Measurements from ENCODE around the gene PRR19.

PRR19 gene

DNA sequence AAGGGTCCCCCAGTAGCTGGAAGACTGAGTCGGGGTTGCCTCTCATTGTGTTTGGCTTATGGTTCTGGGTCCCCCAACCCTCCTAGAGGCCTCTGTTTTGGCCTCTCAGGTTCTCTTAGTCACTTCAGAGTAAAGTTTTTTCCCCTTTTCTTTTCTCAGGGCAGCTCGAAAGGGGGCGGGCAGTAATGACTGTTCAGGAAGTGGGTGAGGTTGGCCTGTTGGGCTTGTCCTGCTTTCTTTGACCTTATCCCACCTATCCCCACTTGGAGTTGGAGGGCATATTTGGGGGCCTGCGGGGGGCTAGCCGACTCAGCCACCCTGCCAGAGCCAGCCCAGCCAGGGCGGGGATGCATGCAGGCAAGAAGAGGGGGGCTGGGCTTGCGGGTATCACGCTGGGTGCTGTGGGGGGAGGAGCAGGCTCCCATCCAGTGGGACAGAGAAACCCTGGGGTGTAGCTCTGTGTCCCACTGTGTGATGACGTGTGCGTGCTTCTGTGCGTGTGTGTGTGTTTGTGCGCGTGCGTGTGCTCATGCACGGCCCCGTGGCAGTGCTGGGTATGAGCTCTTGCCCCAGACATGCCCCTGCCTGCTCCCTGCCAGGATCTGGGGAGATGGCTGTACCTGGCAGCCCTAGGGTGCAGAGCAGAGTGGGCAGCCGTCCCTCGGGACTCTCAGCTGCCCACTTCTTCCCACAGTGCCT lies 31.4 kb upstream of the PRR19 start:
- peak in 2 of 3 donors; percentile 62 to 66 for DNase-seq (ENCODE audit: low read depth in 3 of 3)

DNA sequence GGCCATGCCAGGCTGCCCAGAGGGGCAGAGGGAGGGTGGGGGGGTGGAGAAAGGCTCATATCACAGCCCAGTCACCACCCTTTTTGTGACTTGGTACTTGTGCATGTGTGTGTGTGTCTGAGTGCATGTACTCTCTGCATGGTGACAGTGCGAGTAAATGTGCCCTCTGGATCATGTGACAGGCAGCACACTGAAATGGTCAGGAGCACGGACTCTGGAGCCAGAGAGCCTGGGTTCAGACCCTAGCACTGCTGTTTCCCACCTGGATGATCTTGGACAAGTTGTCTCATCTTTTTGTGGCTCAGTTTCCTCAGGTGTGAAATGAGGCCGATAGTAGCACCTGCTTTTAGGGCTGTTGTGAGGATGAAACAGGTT lies 30.9 kb upstream of the PRR19 start:
- DNase-seq (ENCODE audit: low read depth in 3 of 3): no peak

DNA sequence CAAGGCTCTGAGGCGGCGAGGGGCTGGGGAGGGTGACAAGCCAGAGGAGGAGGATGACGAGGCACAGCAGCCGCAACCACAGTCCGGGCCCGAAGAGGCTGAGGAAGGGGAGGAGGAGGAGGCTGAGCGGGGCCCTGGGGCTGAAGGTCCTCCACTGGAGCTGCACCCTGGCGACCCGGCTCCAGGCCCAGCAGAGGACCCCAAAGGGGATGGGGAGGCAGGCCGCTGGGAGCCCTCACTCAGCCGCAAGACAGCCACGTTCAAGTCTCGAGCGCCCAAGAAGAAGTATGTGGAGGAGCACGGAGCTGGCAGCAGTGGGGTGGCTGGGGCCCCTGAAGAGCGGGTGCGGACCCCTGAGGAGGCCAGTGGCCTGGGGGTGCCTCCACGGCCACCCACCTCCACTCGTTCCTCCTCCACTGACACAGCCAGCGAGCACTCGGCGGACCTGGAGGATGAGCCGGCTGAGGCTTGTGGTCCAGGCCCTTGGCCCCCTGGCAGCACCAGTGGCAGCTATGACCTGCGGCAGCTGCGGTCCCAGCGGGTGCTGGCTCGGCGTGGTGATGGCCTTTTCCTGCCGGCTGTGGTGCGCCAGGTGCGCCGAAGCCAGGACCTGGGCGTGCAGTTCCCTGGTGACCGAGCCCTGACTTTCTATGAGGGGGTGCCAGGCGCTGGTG lies 29.9 kb upstream of the PRR19 start:
- no peak for DNase-seq (ENCODE audit: low read depth in 3 of 3)

DNA sequence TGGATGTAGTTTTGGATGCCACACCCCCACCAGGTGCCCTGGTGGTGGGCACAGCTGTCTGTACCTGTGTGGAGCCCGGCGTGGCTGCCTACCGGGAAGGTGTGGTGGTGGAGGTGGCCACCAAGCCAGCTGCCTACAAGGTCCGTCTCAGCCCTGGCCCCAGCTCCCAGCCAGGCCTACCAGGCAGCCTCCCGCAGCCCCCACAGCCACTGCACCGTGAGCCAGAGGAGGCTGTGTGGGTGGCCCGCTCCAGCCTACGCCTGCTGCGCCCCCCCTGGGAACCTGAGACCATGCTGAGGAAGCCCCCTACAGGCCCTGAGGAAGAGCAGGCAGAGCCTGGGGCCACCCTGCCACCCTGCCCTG lies 29.4 kb upstream of the PRR19 start:
- DNase-seq (ENCODE audit: low read depth in 3 of 3): no peak

DNA sequence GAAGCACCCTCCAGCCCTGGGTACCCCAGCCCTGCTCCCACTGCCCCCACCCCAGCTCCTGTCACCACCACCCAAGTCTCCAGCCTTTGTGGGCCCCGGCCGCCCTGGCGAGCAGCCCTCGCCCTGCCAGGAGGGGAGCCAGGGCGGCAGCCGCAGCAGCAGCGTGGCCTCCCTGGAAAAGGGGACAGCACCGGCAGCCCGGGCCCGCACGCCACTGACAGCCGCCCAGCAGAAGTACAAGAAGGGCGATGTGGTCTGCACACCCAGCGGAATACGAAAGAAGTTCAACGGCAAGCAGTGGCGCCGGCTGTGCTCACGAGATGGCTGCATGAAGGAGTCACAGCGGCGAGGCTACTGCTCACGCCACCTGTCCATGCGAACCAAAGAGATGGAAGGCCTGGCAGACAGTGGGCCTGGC lies 28.9 kb upstream of the PRR19 start:
- no peak for DNase-seq (ENCODE audit: low read depth in 3 of 3)

DNA sequence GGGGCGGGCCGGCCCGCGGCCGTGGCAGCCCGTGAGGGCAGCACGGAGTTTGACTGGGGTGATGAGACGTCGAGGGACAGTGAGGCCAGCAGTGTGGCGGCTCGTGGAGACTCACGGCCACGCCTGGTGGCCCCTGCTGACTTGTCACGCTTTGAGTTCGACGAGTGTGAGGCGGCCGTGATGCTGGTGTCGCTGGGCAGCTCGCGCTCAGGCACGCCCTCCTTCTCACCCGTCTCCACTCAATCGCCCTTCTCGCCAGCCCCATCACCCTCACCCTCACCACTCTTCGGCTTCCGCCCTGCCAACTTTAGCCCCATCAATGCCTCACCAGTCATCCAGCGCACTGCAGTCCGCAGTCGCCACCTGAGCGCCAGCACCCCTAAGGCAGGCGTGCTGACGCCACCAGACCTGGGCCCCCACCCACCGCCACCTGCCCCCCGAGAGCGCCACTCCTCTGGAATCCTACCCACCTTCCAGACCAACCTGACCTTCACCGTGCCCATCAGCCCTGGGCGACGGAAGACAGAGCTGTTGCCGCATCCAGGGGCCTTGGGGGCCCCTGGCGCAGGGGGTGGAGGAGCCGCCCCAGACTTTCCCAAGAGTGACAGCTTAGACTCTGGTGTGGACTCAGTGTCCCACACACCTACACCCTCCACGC lies 28.4 kb upstream of the PRR19 start:
- no peak for DNase-seq (ENCODE audit: low read depth in 3 of 3)

DNA sequence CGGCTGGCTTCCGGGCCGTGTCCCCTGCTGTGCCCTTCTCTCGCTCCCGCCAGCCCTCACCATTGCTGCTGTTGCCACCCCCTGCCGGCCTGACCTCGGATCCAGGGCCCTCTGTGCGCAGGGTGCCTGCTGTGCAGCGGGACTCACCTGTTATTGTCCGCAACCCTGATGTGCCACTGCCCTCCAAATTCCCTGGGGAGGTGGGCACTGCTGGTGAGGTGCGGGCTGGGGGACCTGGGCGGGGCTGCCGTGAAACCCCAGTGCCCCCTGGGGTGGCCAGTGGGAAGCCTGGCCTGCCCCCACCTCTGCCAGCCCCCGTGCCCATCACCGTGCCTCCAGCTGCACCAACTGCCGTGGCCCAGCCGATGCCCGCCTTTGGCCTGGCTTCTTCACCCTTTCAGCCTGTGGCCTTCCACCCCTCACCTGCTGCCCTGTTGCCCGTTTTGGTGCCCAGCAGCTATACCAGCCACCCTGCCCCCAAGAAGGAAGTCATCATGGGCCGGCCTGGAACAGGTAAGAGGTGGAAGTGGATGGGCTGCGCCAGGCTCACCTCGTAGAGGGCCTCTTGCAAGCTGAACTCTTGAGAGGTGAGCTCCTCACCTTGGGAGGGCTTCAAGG lies 27.8 kb upstream of the PRR19 start:
- DNase-seq (ENCODE audit: low read depth in 3 of 3): no peak

DNA sequence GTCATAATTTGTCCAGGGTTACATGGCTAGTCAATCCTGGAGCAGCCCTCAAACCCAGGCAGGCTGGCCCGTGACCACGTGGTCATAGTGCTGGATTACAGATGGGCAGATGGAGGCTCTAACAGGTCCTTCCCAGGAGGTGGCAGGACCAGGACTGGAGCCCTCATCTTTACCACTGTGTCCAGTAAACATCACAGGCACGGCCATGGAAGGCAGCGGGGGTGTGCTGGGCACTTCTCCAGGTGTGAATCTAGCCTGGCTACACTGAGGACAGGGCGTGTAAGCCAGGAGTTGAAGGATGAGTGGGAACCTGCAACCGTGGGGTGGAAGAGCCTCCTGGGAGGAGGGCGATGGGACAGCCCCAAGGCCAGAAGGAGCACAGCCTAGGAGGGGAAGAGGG lies 26.8 kb upstream of the PRR19 start:
- DNase-seq (ENCODE audit: low read depth in 3 of 3): no peak

DNA sequence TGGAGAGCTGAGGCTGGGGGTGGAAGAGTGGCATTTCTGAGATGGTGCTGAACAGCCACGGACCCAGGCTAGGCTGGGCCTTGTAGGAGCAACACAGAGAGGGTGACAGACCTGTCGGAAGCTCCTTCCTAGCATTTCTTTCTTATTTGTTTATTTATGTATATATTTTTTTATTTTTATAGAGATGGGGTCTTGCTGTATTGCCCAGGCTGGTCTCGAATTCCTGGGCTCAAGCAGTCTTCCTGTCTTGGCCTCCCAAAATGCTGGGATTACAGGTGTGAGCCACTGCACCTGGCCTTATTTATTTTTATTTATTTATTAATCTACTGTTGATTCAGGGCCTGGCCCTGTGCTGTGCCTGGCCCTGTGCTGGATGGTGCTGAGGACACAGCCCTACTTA lies 26.4 kb upstream of the PRR19 start:
- no peak for DNase-seq (ENCODE audit: low read depth in 3 of 3)

DNA sequence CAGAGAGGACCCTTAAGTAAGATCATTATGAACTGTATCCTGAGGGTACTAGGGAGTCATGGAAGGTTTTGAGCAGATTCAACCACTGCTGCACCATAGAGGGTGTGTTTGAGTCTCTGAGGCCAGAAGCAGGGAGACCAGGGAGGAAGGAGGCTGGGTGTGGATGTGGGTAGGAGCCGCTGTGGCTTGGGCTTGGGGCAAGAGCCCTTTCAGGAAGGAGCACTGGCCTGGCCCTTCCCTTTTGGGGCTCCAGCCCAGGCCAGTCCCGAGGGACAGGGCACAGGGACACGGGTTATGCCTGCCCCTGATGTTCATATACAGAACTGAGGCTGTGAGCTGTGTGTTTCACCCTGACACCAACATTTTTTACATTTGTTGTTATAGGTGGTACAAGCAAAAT lies 25.6 kb upstream of the PRR19 start:
- DNase-seq (ENCODE audit: low read depth in 3 of 3): no peak

DNA sequence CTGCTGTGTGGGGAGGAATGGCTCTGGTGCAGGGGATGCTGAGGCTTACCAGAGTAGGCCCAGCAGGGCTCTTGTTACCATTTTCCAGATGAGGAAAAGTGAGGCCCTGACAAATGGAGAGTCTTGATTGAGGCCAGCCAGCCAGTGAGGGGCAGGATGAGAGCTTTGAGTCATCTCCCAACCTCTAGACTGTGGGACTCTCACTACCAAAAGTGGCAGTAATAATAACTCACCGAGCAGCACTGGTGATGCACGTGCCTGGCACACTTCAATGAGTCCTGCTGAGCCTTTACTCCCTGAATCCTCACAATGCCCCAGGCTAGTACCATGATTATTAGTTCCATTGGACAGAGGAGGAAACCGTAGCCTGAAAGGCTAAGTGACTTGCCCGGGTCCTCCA lies 25.1 kb upstream of the PRR19 start:
- DNase-seq (ENCODE audit: low read depth in 3 of 3): no peak

DNA sequence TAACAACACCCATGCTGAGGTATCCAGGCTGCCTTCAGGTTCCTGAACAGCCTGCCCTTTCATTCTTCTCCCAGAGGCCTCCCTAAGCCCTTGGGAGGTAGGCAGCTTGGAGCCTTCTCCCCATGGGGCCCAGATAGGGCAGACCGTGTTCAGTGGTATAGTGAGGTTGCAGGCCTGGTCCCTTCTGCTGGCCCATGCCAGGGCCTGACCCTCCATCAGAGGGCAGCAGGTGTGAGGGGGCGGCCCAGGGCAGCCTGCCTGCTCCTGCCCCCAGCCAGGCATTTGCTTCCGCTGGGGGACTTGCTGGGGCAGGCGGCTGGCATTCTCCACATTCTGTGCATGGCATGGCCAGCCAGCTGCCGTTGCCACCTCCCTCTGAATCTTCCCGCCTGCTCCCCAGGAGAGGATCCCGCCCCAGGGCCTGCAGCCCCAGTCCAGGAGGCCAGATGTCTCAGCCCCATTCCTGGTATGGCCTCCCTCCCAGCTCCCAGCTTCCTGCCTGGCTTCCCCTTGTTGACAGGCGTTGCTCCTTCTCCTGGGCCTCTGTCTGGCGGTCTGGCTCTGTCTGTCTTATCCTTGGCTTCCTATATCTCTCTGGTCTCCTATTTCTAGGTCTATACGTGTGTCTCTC lies 24.0 kb upstream of the PRR19 start:
- no peak for DNase-seq (ENCODE audit: low read depth in 3 of 3)

DNA sequence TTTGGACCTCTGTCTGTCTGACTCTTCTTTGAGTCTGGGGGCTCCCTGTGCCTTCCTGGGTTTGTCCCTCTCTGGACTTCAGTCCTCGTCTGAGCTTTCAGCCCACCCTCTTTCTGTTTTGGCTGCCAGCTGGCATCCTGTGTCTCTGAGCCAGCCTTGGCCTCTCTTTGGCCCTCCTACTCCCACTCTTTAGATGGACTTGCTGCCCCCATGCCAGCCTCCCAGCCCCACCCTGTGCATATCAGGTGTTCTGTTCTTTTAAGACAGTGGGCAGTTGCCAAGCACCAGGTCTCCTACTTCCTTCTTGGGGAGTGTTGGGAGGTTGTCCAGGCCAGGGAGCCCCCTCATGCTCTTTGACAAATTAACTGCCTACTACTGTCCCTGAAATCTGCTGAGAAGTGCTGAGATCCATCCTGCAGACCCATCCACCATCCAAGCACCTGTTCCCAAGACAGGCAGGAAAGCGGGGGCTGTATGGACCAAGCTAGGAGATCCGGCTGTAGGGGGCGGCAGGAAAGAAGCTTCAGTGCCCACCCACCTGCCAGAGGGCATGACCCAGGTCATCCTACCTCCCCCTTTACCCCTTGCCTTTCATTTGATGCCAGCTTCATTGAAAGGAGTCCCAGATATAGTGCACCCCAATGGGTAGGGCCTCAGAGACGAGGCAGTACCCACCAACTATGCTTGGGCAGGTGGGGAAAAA lies 23.3 kb upstream of the PRR19 start:
- DNase-seq (ENCODE audit: low read depth in 3 of 3): no peak

DNA sequence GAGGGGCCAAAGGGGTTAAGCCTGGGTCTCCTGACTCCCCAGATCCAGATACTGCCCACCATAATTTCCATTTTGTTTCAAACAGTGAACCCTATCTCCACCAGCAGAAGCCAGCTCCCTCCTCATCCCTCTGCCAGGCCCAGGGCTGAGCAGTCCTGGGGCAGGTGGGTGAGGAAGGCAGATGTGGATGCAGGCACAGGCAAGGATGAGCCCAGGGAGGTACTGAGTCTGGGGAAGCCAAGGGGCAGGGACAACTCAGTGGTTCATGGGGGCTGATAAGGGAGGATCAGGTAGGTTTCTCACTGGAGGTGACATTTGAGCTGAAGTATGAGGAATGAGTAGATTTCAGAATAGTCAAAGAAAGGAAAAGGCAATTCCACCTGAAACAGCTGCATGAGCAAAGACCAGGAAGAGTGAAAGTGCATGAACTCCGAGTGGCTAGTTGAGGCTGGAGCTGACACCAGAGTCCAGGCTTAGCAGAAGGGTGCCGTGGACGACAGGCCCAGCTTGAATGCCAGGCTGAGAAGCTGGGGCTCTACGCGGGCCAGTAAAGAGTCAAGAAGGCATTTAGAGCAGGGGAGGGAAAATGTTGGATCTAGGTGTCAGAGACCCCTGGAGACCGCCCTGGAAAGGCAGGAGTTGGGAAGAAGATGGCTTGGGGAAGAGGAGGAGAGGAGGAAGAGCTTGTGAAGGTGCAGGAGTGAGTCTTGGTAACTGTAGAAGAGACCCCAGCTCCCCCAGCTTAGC lies 22.6 kb upstream of the PRR19 start:
- no peak for DNase-seq (ENCODE audit: low read depth in 3 of 3)

DNA sequence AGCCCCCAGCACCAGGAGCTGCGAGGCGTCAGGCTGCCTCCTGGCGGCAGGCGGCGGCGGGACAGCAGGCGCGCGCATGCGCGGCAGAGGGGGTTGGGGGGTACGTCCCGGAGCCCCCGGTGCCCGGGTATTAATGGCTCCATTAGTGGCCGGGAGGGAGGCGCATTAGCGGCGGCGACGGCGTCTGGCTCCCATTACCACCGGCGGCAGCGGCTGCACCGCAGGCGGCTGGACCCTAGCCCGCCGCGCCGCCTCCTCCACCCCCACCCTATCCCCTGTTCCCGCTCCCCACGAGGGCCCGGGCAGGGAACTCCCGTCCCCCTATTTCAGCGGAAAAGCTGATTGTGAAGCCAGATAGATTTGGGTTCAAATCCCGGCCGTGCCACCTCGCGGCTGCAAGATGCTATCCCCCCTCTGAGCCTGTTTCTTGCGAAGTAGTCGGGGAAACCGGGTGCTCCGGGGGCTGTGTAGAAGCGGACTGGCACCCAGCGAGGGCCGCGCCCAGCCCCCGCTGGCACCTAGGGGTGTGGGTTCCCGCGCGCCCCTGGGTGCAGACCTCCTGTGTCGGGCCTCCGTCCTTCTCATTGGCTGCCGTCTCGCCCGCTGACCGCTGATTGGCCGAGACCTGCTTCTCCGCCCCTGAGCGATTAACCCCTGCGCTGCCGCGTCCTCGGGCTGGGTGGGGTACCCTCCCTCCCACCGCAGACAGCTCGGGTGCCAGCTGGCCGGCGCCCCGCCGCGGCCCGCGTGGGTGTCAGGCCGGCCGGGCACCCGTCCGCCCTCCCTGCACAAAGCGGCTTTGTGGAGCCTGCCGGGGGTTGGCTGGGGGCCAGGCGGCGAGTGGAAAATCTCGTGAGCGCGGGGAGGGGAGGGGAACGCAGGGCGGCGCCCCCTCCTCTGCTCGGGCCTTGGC lies 21.8 kb upstream of the PRR19 start:
- peak; percentile 78 to 87 (median 82) for DNase-seq (ENCODE audit: low read depth in 3 of 3)

DNA sequence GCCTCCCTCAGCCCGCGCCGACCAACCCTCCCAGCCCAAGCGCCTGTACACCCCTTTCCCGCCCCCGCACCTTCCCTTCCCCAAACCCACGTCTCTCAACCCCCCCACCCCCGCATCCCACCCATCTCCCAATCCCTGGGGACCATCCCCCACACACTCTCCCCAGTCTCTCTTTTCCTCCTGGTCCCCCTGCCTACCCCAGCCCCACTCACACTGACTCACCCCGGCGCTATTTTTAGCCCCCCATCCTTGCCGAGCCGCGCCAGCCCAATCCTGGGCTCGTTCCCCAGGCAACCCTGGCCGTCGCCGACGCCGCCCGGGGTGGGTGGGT lies 21.2 kb upstream of the PRR19 start:
- DNase-seq (ENCODE audit: low read depth in 3 of 3): no peak

DNA sequence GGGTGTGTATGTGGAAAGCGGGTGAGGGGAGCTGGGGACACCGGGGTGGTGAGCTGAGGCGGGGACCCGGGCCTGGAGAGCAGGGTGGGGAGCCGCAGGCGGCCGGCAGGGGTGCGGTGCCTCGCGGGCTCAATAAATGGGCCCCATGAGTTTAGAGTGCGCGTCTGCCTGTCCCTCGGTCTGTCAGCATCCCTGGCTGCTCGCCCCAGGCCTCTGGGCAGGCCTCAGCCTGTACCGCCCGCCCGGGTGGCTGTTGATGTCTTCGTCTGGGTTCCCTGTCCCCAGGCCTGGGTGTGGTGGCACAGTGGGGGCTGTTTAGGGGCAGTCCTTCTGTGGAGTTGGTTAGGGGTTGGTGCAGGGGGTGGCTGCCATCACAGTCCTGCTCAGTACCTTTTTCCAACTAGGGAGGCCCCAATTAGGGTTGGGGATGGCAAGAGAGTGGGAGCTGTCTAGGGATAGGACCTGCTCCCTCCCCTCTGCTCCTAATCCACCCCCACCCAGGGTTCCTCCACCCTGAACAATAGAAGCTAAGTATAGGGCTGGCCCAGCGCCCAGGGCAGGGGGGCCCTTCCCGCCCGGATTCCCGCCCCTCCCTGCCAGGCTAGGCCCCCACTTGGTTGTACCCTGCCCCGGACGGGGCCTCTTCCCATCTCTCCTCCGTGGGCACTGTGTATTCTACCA lies 20.6 kb upstream of the PRR19 start:
- no peak for DNase-seq (ENCODE audit: low read depth in 3 of 3)

DNA sequence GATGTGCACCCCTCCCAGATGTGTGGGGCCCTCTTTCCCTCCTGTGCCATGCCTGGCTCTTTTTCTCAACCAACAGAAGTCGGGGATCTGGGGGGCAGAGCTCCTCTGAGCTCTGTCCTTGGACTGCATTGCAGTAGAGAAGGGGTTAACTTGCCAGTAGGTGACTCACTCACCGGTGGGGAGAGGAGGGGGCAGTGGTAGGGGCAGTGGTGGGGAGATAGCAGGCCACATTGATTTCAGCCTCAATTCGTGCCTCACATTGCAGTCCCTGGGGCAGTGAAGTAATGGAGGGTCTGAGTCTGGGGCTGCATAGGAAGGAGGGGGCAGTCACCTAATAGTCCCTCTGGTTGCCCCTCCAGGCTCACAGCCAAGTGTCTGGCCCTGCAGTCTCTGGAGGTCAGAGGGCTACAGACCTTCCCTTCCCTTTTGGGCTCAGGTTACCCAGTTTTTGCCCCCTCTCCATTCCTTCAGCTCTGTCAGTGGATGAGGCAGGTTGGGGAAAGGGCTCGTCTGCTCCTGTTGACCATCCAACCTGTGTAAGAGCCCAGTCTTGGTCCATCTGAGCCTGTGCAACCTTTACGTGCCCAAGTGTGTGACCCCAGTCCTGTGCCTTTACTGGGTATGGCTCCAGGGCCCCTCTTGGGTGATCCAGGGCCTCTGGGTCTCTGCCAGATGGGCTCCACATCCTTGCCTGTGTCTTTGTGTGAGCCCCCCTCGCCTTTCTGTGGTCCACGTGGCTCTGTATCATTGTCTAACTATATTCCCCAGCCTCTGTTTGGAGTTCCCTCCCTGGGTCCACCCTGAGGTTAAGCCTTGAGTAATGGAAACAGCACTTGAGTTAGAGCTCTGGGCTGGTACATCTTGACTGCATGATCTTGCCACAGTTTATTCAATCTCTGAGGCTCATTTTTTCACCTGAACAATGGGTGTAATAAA lies 19.8 kb upstream of the PRR19 start:
- no peak for DNase-seq (ENCODE audit: low read depth in 3 of 3)

DNA sequence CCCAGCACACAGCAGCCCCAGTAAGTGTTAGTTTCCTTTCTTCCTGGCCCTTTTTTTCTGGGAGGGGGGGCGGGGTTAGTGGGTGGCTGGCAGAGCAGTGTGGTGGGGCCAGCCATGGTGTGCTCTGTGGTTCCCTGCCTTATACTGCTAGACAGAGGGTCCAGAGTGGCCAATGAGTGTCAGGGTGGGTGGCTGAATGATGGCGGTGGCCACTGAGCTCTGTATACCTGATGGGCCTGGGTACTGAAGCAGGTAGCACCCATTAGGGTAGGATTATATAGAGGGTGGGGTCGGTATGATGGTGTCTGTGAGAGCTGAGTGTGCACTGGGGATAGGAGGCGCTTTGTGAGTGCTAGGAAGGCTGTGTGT lies 19.1 kb upstream of the PRR19 start:
- no peak for DNase-seq (ENCODE audit: low read depth in 3 of 3)

Data from stimulated activated CD4-positive, alpha-beta T cell treated with anti-CD3 and anti-CD28 coated beads, TNF-alpha, amount 100 ng/mL, for 48 hours (primary cell).